ENCODE data around the gene FANCI. TPM values are rescaled to one million over a fixed set of nuclear protein-coding genes. Genes with fewer than 3 reads are reported as not detected.

Gene FANCI
- total and polyA plus RNA-seq, 2 of the 13 experiments (the other 11 are each of a cell fraction or from before 2014, with no cell fraction given), result 15.7 to 68.8 TPM

GRCh38 chr15:89363133-89363532 lies 119.4 kb downstream of the FANCI start (continued):
- TF ChIP-seq RNF2 (conservative IDR thresholded peaks at IDR 0.05; ENCODE audit: low read depth), result no peak
- TF ChIP-seq IRF1 (CRISPR knock-in tag; IDR thresholded peaks at IDR 0.05; ENCODE audit: low read depth), result no peak
- no peak for TF ChIP-seq ZNF296 (CRISPR knock-in tag; conservative IDR thresholded peaks at IDR 0.05)
- TF ChIP-seq ZNF382 (CRISPR knock-in tag; IDR thresholded peaks at IDR 0.05; ENCODE audit: borderline replicate concordance), result no peak
- no peak for TF ChIP-seq AGO1 (IDR thresholded peaks at IDR 0.05; ENCODE audit: low read depth, low read length, poor library complexity, severe bottlenecking)
- no peak for TF ChIP-seq CCDC6 (CRISPR knock-in tag; IDR thresholded peaks at IDR 0.05)
- no peak for TF ChIP-seq CEBPZ (IDR thresholded peaks at IDR 0.05; ENCODE audit: low read length)
- no peak for TF ChIP-seq ZNF598 (CRISPR knock-in tag; IDR thresholded peaks at IDR 0.05; ENCODE audit: borderline replicate concordance)
- no peak for TF ChIP-seq ZNF350 (CRISPR knock-in tag; IDR thresholded peaks at IDR 0.05; ENCODE audit: borderline replicate concordance, low read depth)
- no peak for TF ChIP-seq ZNF3 (CRISPR knock-in tag; IDR thresholded peaks at IDR 0.05)

GRCh38 chr15:89363770-89364169 lies 120.0 kb downstream of the FANCI start:
- H3K4me2 ChIP-seq (ENCODE audit: low read depth, low read length), result no peak overlapping the region
- DNase-seq (ENCODE audit: low spot score) (no peak), ATAC-seq (no peak), FAIRE-seq (no peak)
- ChIA-PET POLR2A (no interaction called here), CTCF (ENCODE audit: low intra/inter-chr PET ratio, low total read pairs) (no interaction called here)
- H3K36me3 ChIP-seq (replicated peaks in 1 of 2; ENCODE audit: control insufficient read depth in 1 of 2, insufficient read depth in 2 of 2, low read length in 2 of 2), result no peaks in the 10 kb centered on the region
- no TSS peak for BruUV-seq (replicated peaks)
- H2AFZ ChIP-seq (ENCODE audit: low read length), result no peak overlapping the region
- in situ Hi-C loops (cut with HindIII; ENCODE audit: extremely low pct_ligation_motif_present, low pct_unique_long_range_greater_than_20kb), result no loop called here
- intact Hi-C loops (cut with micrococcal nuclease; ENCODE audit: unreplicated experiment), result no loop called here
- H3K79me2 ChIP-seq (ENCODE audit: insufficient read depth, low read length), result no peaks in the 10 kb centered on the region
- 5% methylated on average over 4 of the region's 4 CpGs for WGBS (ENCODE audit: low lambda C conversion rate)
- no peaks in the 10 kb centered on the region for H3K9me3 ChIP-seq (ENCODE audit: low read length)
- peaks cover 7% of the 10 kb centered on the region for H3K4me1 ChIP-seq (ENCODE audit: insufficient read depth, low read length)
- H3K4me3 ChIP-seq (replicated peaks in 1 of 3; ENCODE audit: insufficient read depth in 1 of 3, low read depth in 2 of 3, low read length in 3 of 3), result no peak overlapping the region
- H3K27me3 ChIP-seq (ENCODE audit: control insufficient read depth in 1 of 2, insufficient read depth in 2 of 2, low read length in 2 of 2), result peaks cover 15 to 92% of the 10 kb centered on the region in 2 experiments
- H3K9ac ChIP-seq (ENCODE audit: insufficient read depth, low read depth, low read length), result no peak overlapping the region
- TF ChIP-seq ZBTB49 (CRISPR knock-in tag; IDR thresholded peaks at IDR 0.05; ENCODE audit: borderline replicate concordance), result no peak
- TF ChIP-seq ZNF17 (CRISPR knock-in tag; IDR thresholded peaks at IDR 0.05), result no peak
- H3K27ac ChIP-seq (ENCODE audit: extremely low read length, insufficient read depth, low read length), result no peak overlapping the region
- H4K20me1 ChIP-seq (ENCODE audit: insufficient read depth, low read length), result peaks cover 11% of the 10 kb centered on the region

All from HepG2 (cell line).